GM21619 (cell line): ENCODE results near the gene NPAS3.

Experiments used
- ATAC-seq: cut with Tn5 transposase; IDR thresholded peaks from one replicate; pipeline ENCODE4 v1.9.1; 2021; ENCODE audit not compliant: unreplicated experiment

The NPAS3 gene

GRCh38 chr14:33420051-33420627 is 481.5 kb downstream of the NPAS3 start:
- ATAC-seq = no peak

GRCh38 chr14:33430414-33431035 is 491.8 kb downstream of the NPAS3 start:
- ATAC-seq = no peak

DNA sequence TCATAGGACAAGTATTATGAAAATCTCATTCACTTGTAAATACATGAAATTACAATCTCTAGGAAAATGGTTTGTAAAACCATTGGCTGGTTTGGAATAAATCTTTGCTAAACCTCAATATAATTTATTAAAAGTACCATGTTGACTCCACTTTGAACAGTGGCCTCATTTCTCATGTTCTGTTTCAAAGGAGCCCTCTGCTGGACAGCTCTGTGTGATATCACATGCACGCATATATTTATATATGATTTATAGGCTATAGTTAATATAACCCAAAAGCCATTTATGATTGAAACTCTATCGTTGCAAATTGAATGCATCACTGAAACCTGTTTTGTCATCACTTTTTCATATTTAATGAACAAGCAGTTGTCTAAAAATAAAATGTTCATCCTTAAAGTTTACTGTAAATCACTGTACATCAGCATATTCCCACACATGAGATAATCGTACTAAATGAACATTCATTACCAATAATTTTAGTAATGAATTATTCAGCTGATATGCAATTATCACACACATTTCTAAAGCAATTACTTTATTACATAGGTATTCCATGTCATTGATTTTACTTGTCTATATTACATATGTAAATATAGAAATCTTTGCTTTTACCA is 493.8 kb downstream of the NPAS3 start:
- no peak for ATAC-seq

- ATAC-seq = no peak
Observed at GRCh38 chr14:33433396-33433795, 494.7 kb downstream of the NPAS3 start.

- ATAC-seq = no peak
Observed at GRCh38 chr14:33435911-33436689, 497.4 kb downstream of the NPAS3 start.

DNA sequence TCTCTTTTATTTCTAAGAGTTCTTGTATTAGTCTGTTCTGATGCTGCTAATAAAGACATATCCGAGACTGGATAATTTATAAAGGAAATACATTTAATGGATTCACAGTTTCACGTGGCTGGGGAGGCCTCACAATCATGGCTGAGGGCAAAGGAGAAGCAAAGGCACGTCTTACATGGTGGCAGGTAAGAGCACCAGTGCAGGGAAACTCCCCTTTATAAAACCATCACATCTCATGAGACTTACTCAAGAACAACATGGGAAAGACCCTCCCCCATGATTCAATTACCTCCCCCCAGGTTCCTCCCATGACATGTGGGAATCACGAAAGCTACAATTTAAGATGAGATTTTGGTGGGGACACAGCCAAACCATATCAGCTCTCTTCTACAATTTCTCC is 503.0 kb downstream of the NPAS3 start:
- ATAC-seq = no peak

DNA sequence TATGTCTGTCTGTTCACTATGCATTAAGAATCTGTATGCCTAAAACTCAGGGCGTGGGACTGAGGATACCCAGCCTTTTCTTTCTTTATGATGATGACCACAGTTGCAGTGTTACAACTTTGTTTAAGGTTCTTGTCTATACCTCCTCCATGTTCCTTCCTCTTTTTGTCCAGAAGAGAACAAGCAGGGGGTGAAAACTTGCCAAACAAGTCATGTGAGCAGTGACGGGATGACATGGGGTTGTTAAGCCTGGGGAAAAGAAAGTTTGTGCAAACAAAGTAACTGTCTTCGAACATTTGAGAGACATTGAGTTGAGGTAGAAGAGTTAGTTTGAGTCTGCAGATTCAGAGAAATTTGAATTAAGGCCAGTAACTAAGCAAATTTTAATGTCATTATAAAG is 505.5 kb downstream of the NPAS3 start:
- ATAC-seq = no peak

DNA sequence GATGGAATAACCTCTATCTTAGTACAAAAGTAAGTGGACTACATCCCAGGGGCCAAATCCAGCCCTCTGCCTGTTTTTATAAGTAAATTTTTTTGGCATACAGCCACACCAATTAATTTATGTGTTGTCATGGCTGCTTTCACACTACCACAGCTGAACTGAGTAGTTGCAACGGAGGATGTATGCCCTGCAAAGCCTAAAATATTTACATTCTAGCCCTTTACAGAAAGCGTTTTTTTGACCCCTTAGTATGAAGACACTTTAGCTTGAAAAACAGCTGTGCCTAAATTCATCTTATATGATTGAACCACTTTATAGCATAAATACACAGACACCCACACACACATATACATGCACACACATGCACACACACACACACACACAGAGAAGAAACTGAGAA is 510.6 kb downstream of the NPAS3 start:
- no peak for ATAC-seq

GRCh38 chr14:33449703-33450395 is 511.2 kb downstream of the NPAS3 start:
- ATAC-seq = no peak

- no peak for ATAC-seq
Observed at GRCh38 chr14:33450416-33450815, 511.7 kb downstream of the NPAS3 start.

DNA sequence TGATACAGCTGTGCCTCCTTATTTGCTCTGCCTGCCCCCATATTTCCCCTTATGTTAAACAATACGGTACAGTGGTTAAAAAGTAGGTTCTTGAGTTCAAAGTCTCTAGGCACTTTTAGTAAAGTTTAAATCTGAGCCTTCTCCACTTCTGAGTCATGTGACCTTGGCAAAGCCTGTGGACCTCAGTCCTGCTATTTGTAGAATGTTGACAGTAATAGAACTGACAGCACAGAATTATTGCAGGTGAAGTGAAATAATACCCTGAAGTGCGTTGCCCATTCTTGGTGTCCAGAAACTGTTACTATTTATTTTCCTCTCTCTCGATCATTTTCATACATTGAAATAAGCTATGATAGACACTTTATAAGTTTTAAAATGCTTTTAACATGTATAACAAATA is 512.5 kb downstream of the NPAS3 start:
- no peak for ATAC-seq

DNA sequence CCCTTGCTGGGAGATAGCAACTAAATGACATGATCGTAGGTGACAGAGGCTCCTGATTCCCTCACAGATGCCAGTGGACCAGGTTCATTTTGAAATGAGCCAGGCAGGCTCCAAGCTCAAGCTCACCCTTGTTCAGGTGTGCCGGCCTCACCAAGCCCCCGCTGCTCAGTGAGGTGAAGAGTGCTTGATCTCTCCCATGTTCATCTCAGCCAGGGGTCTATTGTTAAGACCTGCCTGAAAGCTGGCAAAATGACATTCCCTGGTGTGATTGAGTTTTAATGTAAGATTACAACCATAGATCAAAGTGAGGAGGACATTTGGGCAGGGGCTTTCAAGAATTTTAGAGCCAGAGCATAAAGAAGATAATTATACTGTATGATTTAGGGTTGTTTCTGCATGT is 514.3 kb downstream of the NPAS3 start:
- ATAC-seq = no peak

DNA sequence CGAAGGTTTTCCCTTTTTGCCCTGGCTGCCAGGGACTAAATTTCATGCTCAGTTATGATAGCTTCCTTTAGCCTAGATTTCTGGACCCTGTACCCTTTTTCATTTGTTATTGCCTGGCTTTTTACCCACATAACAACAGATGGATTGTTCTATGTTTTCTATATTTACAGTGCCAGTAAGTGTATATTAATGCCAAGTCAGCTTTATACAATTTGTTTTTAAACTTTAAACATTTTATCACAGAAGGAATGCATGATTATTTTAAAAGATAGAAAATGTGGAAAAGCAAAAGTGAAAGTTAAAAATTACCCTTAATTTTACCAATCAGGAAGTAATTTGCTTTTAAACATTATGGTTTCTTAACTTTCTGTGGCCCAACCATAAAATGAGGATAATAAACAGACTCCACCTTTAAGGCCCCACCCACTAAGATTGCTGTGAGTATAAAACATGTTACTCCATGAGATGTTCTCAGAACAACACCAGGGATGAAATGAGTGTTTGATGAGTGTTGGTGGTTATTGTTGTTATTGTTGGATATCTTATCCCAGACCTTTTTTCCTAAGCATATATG is 515.4 kb downstream of the NPAS3 start:
- ATAC-seq = no peak

DNA sequence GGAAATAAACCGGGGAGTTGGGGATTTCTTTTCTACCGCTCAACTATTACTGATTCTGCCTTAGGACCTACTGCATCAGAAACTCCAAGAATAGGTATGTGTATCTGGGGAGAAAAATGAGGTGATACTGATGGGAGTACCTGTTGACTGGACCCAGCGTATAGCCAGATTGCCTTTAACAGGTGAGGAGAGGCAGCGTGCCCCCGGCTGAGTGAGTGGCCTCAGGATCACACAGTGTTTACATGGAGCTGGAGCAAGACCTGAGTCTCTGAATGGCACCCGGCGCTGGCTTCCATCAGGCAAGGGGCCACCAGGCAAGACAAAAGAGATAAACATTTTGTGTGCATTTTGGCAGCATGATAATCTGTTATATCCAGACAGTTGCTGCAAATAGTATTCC is 516.0 kb downstream of the NPAS3 start:
- ATAC-seq = no peak

DNA sequence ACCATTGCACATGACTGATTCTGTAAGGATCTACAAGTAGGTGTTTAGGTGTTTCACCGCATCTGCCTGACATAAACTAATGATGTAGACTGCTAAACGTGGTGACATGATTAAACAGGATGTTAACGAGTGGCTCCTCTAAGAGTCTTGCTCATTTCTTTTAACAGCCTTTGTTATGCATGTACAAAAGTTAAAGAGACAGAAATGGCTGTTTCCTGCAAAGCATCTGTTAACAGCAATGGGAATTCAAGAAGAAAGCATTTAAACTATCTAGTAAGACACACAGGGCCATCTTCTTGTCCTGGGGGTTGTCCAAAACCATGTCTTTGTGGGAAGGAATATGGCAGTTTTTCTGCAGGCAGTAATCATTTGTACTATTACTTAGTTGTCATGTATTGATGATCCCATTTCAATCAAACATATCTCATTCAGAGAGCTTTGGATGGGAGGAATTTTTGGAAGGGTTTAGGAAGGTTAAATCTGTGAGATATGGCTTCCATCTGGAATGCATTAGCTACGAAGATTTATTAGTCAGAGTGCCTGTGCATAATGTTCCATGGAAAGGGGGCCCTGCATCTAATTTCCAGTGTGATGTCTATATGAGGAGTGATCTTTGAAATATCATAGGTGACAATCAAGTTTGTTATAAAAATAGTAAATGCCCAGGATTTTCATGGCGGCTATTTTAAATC is 517.1 kb downstream of the NPAS3 start:
- ATAC-seq = no peak

DNA sequence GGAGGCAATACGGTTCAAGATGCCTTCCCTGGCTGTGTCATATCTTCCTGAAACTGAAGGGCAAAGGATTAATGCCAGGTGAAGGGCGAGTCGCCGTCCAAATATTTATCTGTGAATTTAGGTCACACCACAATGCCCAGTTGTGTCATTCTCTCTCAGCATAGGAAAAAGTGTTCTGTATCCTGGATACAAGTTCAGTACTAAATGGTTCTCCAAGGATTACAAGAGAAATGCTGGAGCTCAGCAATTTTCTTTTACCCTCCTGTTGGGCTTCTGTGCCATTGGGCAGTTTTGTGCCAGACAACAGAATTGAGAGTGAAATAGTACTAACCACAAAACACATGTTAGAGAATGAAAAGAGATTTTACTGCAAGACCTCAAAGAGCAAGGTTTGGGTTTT is 518.3 kb downstream of the NPAS3 start:
- no peak for ATAC-seq

GRCh38 chr14:33457617-33458016 is 518.9 kb downstream of the NPAS3 start:
- no peak for ATAC-seq

DNA sequence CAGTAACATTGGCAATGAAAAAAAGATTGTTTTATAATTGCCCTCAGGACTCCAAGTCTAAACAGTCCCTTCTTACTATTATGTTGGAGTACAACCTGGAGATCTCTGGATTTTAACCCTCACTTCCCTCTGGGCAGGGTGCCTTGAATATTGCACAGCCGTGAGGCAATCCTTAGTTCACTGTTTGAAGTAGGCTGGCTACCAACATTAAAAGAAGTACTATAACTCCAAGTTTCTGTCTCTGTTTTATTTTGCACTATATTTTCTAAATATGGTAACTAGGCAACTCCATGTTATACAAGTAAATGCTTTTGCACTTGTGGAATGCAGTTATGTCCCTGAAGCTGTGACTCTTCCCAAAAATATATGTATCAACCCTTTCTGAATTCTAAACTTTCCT is 521.5 kb downstream of the NPAS3 start:
- no peak for ATAC-seq

DNA sequence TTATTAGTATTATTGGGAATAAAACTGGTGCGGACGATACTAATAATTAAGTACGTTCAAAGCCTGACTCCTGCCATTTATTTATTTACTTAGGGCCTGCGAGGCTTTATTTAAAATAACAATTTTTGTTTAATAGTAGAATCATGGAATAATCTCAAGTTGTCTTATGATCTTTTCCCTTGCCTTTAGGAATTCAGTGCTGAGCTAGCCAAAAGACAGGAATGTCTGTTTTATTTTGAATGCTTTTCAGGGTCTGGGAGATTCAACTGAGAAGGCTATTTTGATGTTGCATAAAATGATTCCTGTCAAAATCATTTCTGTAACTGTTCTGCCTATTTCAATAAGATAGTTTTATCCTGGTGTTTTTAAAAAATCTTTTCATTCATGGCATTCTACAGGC is 522.4 kb downstream of the NPAS3 start:
- no peak for ATAC-seq

DNA sequence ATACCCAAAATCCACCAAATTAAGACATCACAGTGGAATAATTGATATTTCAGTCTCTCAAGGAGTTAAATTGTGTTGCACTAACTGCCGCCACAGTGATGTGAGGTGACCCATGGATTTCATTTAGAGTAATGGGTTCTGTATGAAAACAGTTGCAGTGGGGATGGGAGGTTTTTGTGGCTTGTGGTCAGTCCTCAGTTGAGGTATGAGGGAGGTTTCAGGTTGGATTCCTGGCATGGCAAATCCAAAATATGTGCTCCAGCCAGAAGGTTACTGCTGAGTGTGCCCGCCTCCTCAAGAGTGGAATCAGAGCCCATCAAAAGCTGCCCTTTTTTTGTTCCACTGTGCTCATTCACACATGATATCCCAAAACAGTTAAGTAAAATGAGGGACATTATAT is 525.1 kb downstream of the NPAS3 start:
- no peak for ATAC-seq
